ENCODE data around the gene RGS18. TPM values are rescaled to one million over a fixed set of nuclear protein-coding genes. Genes with fewer than 3 reads are reported as not detected.

Gene RGS18
- total and polyA plus RNA-seq, 2 of the 13 experiments (the other 11 are each of a cell fraction or from before 2014, with no cell fraction given), result not detected

DNA sequence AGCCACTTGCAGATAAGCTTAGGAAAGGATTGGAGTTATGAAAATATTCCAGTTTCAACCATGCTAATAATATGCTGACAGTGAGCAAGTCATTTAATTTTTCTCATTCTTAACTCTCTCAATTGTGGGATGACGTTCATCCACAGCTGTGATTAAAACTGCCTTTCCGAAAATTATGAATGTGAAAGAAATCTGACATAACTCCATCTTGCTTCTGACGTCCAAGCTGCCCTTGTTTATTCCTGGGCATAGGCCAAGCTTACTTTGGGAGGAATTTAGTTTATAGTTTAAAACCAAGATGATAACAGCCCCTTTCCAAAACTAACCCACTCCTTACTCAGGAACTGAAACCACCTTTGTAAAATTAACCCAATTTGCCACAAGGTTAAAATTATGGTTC is 11.0 kb upstream of the RGS18 start:
- Histone ChIP-seq H3K9ac (ENCODE audit: insufficient read depth, low read depth, low read length) (no peak overlapping the region), H3K36me3 (replicated peaks in 1 of 2; ENCODE audit: control insufficient read depth in 1 of 2, insufficient read depth in 2 of 2, low read length in 2 of 2) (no peaks in the 10 kb centered on the region), H3K79me2 (ENCODE audit: insufficient read depth, low read length) (no peaks in the 10 kb centered on the region), H3K4me3 (replicated peaks in 1 of 3; ENCODE audit: insufficient read depth in 1 of 3, low read depth in 2 of 3, low read length in 3 of 3) (no peak overlapping the region), H4K20me1 (ENCODE audit: insufficient read depth, low read length) (no peaks in the 10 kb centered on the region), H3K4me1 (ENCODE audit: insufficient read depth, low read length) (no peaks in the 10 kb centered on the region), H3K4me2 (ENCODE audit: low read depth, low read length) (no peak overlapping the region), H3K27ac (ENCODE audit: extremely low read length, insufficient read depth, low read length) (no peak overlapping the region), H3K9me3 (ENCODE audit: low read length) (no peaks in the 10 kb centered on the region), H2AFZ (ENCODE audit: low read length) (no peak overlapping the region), H3K27me3 (ENCODE audit: control insufficient read depth in 1 of 2, insufficient read depth in 2 of 2, low read length in 2 of 2) (no peaks in the 10 kb centered on the region)
- FAIRE-seq, result no peak
- CTCF ChIA-PET (ENCODE audit: low intra/inter-chr PET ratio, low total read pairs), result no interaction called here
- DNase-seq (ENCODE audit: low spot score), result no peak
- intact Hi-C loops (cut with micrococcal nuclease; ENCODE audit: unreplicated experiment) (no loop called here), in situ Hi-C loops (cut with HindIII; ENCODE audit: extremely low pct_ligation_motif_present, low pct_unique_long_range_greater_than_20kb) (no loop called here)
- no TSS peak for BruUV-seq (replicated peaks)
- ATAC-seq, result no peak
- TF ChIP-seq TOE1 (CRISPR knock-in tag; IDR thresholded peaks at IDR 0.05) (no peak), ZNF616 (CRISPR knock-in tag; IDR thresholded peaks at IDR 0.05; ENCODE audit: low read depth) (no peak), PHF20 (CRISPR knock-in tag; IDR thresholded peaks at IDR 0.05) (no peak), MBD4 (IDR thresholded peaks at IDR 0.05; ENCODE audit: borderline replicate concordance, low read length) (no peak), PAX8 (CRISPR knock-in tag; IDR thresholded peaks at IDR 0.05; ENCODE audit: borderline replicate concordance) (no peak), ZNF598 (CRISPR knock-in tag; IDR thresholded peaks at IDR 0.05; ENCODE audit: borderline replicate concordance) (no peak), SIX1 (CRISPR knock-in tag; IDR thresholded peaks at IDR 0.05; ENCODE audit: borderline replicate concordance) (no peak), PAF1 (CRISPR knock-in tag; IDR thresholded peaks at IDR 0.05) (no peak), SUZ12 (IDR thresholded peaks at IDR 0.05; ENCODE audit: low read depth, low read length) (no peak)
- TF ChIP-seq, protein P1, sequence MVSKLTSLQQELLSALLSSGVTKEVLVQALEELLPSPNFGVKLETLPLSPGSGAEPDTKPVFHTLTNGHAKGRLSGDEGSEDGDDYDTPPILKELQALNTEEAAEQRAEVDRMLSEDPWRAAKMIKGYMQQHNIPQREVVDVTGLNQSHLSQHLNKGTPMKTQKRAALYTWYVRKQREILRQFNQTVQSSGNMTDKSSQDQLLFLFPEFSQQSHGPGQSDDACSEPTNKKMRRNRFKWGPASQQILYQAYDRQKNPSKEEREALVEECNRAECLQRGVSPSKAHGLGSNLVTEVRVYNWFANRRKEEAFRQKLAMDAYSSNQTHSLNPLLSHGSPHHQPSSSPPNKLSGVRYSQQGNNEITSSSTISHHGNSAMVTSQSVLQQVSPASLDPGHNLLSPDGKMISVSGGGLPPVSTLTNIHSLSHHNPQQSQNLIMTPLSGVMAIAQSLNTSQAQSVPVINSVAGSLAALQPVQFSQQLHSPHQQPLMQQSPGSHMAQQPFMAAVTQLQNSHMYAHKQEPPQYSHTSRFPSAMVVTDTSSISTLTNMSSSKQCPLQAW (CRISPR knock-in tag; IDR thresholded peaks at IDR 0.05), result no peak
- TF ChIP-seq, protein P2, sequence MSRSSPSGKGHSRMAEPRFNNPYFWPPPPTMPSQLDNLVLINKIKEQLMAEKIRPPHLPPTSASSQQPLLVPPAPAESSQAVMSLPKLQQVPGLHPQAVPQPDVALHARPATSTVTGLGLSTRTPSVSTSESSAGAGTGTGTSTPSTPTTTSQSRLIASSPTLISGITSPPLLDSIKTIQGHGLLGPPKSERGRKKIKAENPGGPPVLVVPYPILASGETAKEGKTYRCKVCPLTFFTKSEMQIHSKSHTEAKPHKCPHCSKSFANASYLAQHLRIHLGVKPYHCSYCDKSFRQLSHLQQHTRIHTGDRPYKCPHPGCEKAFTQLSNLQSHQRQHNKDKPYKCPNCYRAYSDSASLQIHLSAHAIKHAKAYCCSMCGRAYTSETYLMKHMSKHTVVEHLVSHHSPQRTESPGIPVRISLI (CRISPR knock-in tag; IDR thresholded peaks at IDR 0.05; ENCODE audit: borderline replicate concordance), result no peak
- TF ChIP-seq, protein P3, sequence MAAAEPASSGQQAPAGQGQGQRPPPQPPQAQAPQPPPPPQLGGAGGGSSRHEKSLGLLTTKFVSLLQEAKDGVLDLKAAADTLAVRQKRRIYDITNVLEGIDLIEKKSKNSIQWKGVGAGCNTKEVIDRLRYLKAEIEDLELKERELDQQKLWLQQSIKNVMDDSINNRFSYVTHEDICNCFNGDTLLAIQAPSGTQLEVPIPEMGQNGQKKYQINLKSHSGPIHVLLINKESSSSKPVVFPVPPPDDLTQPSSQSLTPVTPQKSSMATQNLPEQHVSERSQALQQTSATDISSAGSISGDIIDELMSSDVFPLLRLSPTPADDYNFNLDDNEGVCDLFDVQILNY (CRISPR knock-in tag; conservative IDR thresholded peaks at IDR 0.05), result no peak
- POLR2A ChIA-PET, result no interaction called here
- WGBS (ENCODE audit: low lambda C conversion rate), result 6% methylated on average over 3 of the region's 3 CpGs
